Ectodermal cell (in vitro differentiated cells): ENCODE results near the gene BASP1.
"Not testable (repeated sequence)": the region's sequence is repeated elsewhere in the genome, so short reads cannot be mapped to it uniquely, and the experiment has no call there.

Experiments used
- H3K27ac ChIP-seq: 2 replicates; pipeline ENCODE4 v1.7.0; 2013; ENCODE audit warnings: mild to moderate bottlenecking, low read depth, low read length; ENCODE audit not compliant: insufficient read depth, poor library complexity, severe bottlenecking
- H3K27me3 ChIP-seq: 2 replicates; pipeline ENCODE4 v1.7.0; 2013; ENCODE audit warnings: mild to moderate bottlenecking, low read length; ENCODE audit not compliant: insufficient read depth, control insufficient read depth, poor library complexity, severe bottlenecking
- H3K36me3 ChIP-seq: one replicate; pipeline ENCODE4 v1.7.0; 2013; ENCODE audit warnings: low read length; ENCODE audit not compliant: control insufficient read depth, insufficient read depth
- H3K4me1 ChIP-seq: one replicate; pipeline ENCODE4 v1.7.0; 2013; ENCODE audit warnings: low read length; ENCODE audit not compliant: control insufficient read depth, insufficient read depth
- H3K4me3 ChIP-seq: 2 replicates; pipeline ENCODE4 v1.7.0; 2013; ENCODE audit warnings: low read depth, low read length, control low read depth; ENCODE audit not compliant: insufficient read depth
- H3K9me3 ChIP-seq: 2 replicates; pipeline ENCODE4 v1.7.0; 2013; ENCODE audit warnings: mild to moderate bottlenecking, low read length, moderate library complexity; ENCODE audit not compliant: control insufficient read depth
- WGBS, 2 experiments: methylation state at CpG; one replicate each; pipeline ENCODE4 v1.1.7; 2013; ENCODE audit warnings: missing lambda C conversion rate in 2 of 2; 5-methylcytosine and 5-hydroxymethylcytosine counted together

Gene BASP1

DNA sequence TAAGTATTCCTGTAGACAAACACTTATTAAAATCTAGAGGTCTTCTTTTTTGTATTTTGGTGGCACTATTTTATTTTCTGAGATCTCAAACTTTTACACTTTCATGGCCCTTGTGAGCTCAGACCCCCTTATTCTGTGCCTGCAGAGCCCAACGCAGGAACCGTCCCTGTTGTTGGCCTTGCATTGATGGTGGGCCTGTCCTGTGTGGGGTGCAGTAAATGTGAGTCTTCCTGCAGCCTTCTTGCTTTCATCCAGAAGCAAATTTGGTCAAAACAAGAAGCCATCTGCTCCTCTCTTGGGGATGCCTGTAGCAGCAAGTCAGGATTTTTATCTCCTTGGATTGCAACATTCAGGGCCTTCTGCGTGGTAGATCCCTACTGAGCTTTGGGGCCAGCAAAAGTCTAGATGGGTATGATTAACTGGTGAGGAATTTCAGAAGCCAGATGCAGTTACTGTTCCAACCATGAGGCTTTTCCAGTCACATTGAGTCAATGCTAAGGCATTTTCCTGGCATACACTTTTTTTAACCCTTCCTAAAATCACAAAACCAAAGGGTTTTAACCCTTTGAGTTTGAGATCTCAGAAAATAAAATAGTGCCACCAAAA, 31.7 kb downstream of the BASP1 start:
- no peak overlapping the region for H3K4me3 ChIP-seq
- 94% methylated on average over 3 of the region's 3 CpGs for WGBS, 2 experiments
- no peaks in the 10 kb centered on the region for H3K9me3 ChIP-seq
- peaks cover 11% of the 10 kb centered on the region for H3K36me3 ChIP-seq
- no peaks in the 10 kb centered on the region for H3K4me1 ChIP-seq
- no peak overlapping the region for H3K27ac ChIP-seq
- H3K27me3 ChIP-seq: no peaks in the 10 kb centered on the region

DNA sequence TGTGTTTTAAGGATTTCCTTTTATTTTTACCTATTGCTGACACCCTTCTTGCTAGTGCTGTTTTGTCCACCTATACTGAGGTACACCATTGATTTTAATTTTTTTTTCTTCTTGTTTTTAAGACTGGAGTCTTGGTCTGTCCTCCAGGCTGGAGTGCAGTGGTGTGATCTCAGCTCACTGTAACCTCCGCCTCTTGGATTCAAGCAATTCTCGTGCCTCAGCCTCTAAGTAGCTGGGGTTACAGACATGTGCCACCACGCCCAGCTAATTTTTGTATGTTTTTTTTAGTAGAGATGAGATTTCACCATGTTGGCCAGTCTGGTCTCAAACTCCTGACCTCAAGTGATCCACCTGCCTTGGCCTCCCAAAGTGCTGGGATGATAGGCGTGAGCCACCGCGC, 32.4 kb downstream of the BASP1 start:
- peaks cover 11% of the 10 kb centered on the region for H3K36me3 ChIP-seq
- not testable (repeated sequence) for H3K27ac ChIP-seq, H3K4me1 ChIP-seq, H3K9me3 ChIP-seq, H3K27me3 ChIP-seq, H3K4me3 ChIP-seq
- WGBS, 2 experiments: 92 to 94% methylated on average over 6 of the region's 6 CpGs

GRCh38 chr5:17252543-17252942, 35.1 kb downstream of the BASP1 start:
- no peak overlapping the region for H3K4me3 ChIP-seq
- no peak overlapping the region for H3K27ac ChIP-seq
- H3K36me3 ChIP-seq: peaks cover 13% of the 10 kb centered on the region
- WGBS, 2 experiments: 100% methylated on average over 1 of the region's 1 CpG
- no peaks in the 10 kb centered on the region for H3K9me3 ChIP-seq
- no peaks in the 10 kb centered on the region for H3K27me3 ChIP-seq
- peaks cover 3% of the 10 kb centered on the region for H3K4me1 ChIP-seq

DNA sequence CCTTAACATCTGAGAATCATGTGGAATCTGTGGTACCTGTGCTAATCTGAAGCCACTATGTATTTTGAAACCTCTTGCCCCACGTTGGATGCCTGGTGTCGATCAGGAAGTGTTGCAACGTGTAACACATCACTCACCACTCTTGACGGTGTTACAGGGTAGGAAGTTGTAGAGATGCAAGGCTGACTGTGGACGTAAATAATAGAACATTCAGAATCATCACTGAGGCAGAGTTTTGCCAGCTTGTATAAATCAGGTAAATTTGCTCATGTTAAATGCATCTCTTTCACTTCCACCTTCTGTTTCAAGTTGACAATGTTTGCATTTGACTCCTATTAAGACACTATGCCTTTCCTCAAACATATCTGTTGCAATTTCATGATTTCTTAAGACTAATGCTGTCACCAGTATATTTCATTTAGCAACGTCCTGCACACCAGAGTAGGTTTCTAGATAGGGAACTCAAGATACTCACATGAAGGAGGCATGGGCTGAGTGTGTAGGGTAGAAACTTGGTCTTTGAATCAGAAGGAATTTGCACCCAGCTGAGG, 38.1 kb downstream of the BASP1 start:
- no peaks in the 10 kb centered on the region for H3K9me3 ChIP-seq
- WGBS, 2 experiments: 92 to 95% methylated on average over 6 of the region's 6 CpGs
- H3K27me3 ChIP-seq: no peaks in the 10 kb centered on the region
- H3K4me3 ChIP-seq: no peak overlapping the region
- H3K36me3 ChIP-seq: peaks cover 20% of the 10 kb centered on the region
- H3K27ac ChIP-seq: no peak overlapping the region
- peaks cover 3% of the 10 kb centered on the region for H3K4me1 ChIP-seq

DNA sequence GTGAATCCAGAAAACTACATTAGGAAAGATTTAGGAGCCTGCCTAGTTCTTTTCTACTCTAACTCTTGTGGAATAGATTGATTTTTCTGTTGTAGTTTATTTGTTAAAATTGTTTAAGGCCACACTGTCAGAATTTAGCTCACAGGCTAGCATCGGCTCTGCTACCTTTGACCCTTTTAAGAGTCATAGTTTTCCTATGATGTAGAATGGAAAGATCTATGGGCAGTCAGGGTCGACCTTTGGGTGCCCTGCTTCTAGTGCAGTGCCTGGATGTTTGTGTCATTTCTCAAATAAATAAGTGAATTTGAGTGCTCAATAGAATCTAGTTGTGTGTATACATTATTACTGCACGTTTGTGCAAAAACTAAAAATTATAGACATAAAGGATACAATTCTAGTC, 38.7 kb downstream of the BASP1 start:
- no peaks in the 10 kb centered on the region for H3K27me3 ChIP-seq
- H3K9me3 ChIP-seq: no peaks in the 10 kb centered on the region
- H3K27ac ChIP-seq: no peak overlapping the region
- 97 to 100% methylated on average over 2 of the region's 3 CpGs for WGBS, 2 experiments
- H3K36me3 ChIP-seq: peaks cover 20% of the 10 kb centered on the region
- no peak overlapping the region for H3K4me3 ChIP-seq
- peaks cover 3% of the 10 kb centered on the region for H3K4me1 ChIP-seq

DNA sequence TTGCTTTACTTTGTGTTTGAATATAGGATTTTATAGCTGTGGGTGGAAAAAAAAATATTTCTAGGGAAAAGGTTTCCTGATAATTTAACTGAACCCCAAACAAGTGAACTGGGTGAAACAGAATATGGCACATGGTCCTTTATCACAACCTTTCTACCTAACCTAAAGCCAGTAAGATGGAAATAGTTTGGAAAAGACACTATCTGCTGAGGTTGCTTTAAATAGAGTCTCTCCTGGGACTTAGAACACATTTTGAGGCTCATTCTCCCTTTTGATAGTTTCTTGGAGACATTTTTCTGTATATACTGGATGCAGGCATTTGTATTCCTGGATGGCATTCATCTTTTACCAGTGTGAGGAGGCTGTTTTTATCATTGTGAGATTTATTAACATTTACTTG, 39.4 kb downstream of the BASP1 start:
- Histone ChIP-seq H3K27me3 (no peaks in the 10 kb centered on the region), H3K36me3 (peaks cover 20% of the 10 kb centered on the region), H3K4me3 (no peak overlapping the region), H3K4me1 (peaks cover 3% of the 10 kb centered on the region), H3K27ac (no peak overlapping the region), H3K9me3 (no peaks in the 10 kb centered on the region)

DNA sequence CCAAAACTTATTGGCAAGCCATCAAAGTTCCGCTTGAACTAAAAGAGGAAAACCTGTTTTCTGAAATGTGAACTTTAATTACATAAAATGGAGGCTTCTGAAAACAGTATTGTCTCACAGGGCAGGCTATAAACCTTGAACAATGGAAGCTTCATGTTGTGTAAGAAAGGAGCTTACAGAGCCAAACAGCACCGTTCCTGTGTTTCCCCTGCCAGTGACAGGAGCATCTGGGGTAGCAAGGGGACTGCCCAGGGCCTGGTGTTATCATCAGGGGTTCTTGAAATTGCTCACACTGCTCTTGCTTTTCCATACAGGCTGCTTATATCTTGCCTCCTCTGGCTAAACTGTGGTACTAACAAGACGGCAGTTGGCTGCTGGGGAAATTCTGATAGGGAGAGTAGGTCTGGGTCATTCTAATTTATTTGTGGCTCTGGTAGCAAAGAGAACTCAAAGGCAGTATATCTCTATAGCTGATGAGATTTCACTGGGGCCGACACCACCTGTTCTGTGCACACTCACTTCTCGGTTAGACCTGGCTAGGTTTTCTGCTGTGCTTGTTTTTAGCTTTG, 40.4 kb downstream of the BASP1 start:
- H3K27me3 ChIP-seq: no peaks in the 10 kb centered on the region
- WGBS, 2 experiments: 77 to 84% methylated on average over 5 of the region's 5 CpGs
- H3K27ac ChIP-seq: no peak overlapping the region
- H3K4me1 ChIP-seq: peaks cover 3% of the 10 kb centered on the region
- no peak overlapping the region for H3K4me3 ChIP-seq
- H3K36me3 ChIP-seq: peaks cover 18% of the 10 kb centered on the region
- no peaks in the 10 kb centered on the region for H3K9me3 ChIP-seq

GRCh38 chr5:17258431-17258830, 41.0 kb downstream of the BASP1 start:
- Histone ChIP-seq H3K4me1 (peaks cover 3% of the 10 kb centered on the region), H3K27me3 (no peaks in the 10 kb centered on the region), H3K4me3 (no peak overlapping the region), H3K36me3 (peaks cover 17% of the 10 kb centered on the region), H3K9me3 (no peaks in the 10 kb centered on the region), H3K27ac (no peak overlapping the region)
- 98 to 100% methylated on average over 2 of the region's 2 CpGs for WGBS, 2 experiments

- H3K27ac ChIP-seq, H3K27me3 ChIP-seq, H3K4me3 ChIP-seq, H3K9me3 ChIP-seq, H3K4me1 ChIP-seq: not testable (repeated sequence)
- peaks cover 17% of the 10 kb centered on the region for H3K36me3 ChIP-seq
- 90 to 93% methylated on average over 4 of the region's 4 CpGs for WGBS, 2 experiments
Observed at GRCh38 chr5:17259012-17259411, 41.6 kb downstream of the BASP1 start.

DNA sequence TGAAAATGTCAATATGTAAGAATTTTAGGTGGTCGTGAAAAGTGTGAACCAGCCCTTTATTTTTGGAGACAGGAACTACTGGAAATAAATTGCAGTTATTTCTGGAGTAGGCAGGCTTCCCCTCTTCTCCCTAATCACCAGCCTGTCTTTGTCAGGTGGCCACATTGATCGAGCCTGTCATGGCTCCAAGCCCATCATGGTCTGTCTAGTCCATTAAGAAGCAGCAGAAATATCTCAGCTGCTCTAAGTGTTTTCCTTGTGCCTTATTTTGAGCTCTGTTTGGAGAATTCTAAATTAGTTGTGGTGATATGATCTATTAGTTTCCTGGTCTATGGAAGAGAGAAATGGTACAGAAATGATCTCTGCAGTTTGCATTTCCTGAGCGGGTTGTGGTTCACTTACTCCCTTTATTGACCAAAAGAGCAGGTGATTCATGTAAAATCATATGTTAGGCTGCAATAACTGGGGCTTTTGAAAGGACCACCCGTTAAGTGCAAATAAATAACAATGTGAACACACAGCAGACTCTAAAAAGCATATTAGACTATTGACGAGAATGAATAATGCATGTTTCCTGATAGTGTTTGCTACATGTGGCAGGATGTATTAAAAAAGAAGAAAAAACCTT, 42.3 kb downstream of the BASP1 start:
- 95 to 97% methylated on average over 4 to 5 of the region's 5 CpGs for WGBS, 2 experiments

More for the DNA sequence above, 42.3 kb downstream of the BASP1 start:
- no peaks in the 10 kb centered on the region for H3K27me3 ChIP-seq
- H3K27ac ChIP-seq: no peak overlapping the region
- peaks cover 3% of the 10 kb centered on the region for H3K4me1 ChIP-seq
- H3K4me3 ChIP-seq: no peak overlapping the region
- H3K36me3 ChIP-seq: peaks cover 17% of the 10 kb centered on the region
- H3K9me3 ChIP-seq: no peaks in the 10 kb centered on the region
